HepG2 (cell line): ENCODE measurements around the gene ZC3H18. TPM values are rescaled to one million over a fixed set of nuclear protein-coding genes. Genes with fewer than 3 reads are reported as not detected.

Source experiments
- RBM22 ChIP-seq: fragments of 200-400 bp; formaldehyde crosslinking; optimal IDR thresholded peaks from 2 replicates; pipeline ENCODE3; 2017; ENCODE audit warnings: mild to moderate bottlenecking, low read length, moderate library complexity
- SRSF1 ChIP-seq: fragments of 200-400 bp; formaldehyde crosslinking; optimal IDR thresholded peaks from 2 replicates; pipeline ENCODE3; 2017; ENCODE audit warnings: mild to moderate bottlenecking, low read depth, low read length, moderate library complexity
- ZNF121 ChIP-seq: sonication (generic); formaldehyde crosslinking; IDR thresholded peaks from 2 replicates; pipeline ENCODE4 v1.5.0; 2020; ENCODE audit warnings: mild to moderate bottlenecking, missing genetic modification reagents
- ZNF235 ChIP-seq: sonication (generic); formaldehyde crosslinking; IDR thresholded peaks from 2 replicates; pipeline ENCODE4 v1.8.1; 2023; ENCODE audit warnings: mild to moderate bottlenecking, missing genetic modification reagents, borderline replicate concordance
- ZNF431 ChIP-seq: sonication (generic); formaldehyde crosslinking; IDR thresholded peaks from 2 replicates; pipeline ENCODE4 v1.9.0; 2022; ENCODE audit warnings: missing genetic modification reagents, low read depth, mild to moderate bottlenecking, borderline replicate concordance
- polyA plus RNA-seq, 8 experiments: library from polyadenylated mRNA; depleted of rRNA in 3 of 8; stranded (reverse) in 7 of 8; unstranded in 1 of 8; fragments of >200 nt; fragmentation: Illumina TruSeq in 4 of 8; extraction: Trizol in 4 of 8; gene quantifications; 2 replicates each; pipeline versions ENCODE4 v1.2.1 to v1.2.3, GENCODE V29; 2011 to 2016; ENCODE audit warnings: low read depth in 4 of 8, missing spikeins in 1 of 8, mixed read lengths in 1 of 8; ENCODE audit not compliant: insufficient read depth in 1 of 8
- total RNA-seq, 5 experiments: library from RNA; depleted of rRNA; stranded (reverse); fragments of >200 nt; fragmentation: Illumina TruSeq; extraction: Trizol; gene quantifications; 2 replicates each; pipeline ENCODE4 v1.2.3, GENCODE V29; 2016; ENCODE audit warnings: low read depth in 1 of 5
- TF ChIP-seq, protein P1 (sequence below): sonication (generic); formaldehyde crosslinking; IDR thresholded peaks from 2 replicates; pipeline ENCODE4 v1.4.0; 2020; ENCODE audit warnings: missing genetic modification reagents, borderline replicate concordance
- TF ChIP-seq, protein P2 (sequence below): sonication (generic); formaldehyde crosslinking; IDR thresholded peaks from 2 replicates; pipeline ENCODE4 v1.9.0; 2021; ENCODE audit warnings: missing genetic modification reagents, borderline replicate concordance

The ZC3H18 gene
- total and polyA plus RNA-seq, 2 of the 13 experiments (the other 11 are each of a cell fraction or from before 2014, with no cell fraction given): 11.2 to 27.4 TPM

DNA sequence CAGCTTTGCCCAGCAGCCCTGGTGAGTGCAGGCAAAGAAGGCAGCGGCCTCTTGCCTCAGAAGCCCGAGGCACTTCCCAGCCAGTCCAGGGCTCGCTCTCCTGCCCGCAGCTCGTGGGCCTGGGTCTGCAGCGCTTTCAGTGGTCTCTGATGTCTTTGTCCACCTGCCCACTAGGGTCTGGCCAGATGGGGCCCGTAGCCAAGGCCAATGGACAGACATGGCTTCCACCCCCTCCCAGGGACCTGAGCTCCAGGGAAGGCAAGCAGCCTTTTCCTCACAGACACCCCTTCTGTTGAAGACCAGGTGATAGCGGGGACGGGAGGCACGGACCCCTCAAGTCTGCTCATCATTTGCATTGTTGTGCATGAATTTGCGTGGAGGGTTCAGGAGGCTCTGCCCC is 33.7 kb upstream of the ZC3H18 start (continued):
- TF ChIP-seq, protein P1, sequence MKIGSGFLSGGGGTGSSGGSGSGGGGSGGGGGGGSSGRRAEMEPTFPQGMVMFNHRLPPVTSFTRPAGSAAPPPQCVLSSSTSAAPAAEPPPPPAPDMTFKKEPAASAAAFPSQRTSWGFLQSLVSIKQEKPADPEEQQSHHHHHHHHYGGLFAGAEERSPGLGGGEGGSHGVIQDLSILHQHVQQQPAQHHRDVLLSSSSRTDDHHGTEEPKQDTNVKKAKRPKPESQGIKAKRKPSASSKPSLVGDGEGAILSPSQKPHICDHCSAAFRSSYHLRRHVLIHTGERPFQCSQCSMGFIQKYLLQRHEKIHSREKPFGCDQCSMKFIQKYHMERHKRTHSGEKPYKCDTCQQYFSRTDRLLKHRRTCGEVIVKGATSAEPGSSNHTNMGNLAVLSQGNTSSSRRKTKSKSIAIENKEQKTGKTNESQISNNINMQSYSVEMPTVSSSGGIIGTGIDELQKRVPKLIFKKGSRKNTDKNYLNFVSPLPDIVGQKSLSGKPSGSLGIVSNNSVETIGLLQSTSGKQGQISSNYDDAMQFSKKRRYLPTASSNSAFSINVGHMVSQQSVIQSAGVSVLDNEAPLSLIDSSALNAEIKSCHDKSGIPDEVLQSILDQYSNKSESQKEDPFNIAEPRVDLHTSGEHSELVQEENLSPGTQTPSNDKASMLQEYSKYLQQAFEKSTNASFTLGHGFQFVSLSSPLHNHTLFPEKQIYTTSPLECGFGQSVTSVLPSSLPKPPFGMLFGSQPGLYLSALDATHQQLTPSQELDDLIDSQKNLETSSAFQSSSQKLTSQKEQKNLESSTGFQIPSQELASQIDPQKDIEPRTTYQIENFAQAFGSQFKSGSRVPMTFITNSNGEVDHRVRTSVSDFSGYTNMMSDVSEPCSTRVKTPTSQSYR (CRISPR knock-in tag): no peak
- TF ChIP-seq, protein P2, sequence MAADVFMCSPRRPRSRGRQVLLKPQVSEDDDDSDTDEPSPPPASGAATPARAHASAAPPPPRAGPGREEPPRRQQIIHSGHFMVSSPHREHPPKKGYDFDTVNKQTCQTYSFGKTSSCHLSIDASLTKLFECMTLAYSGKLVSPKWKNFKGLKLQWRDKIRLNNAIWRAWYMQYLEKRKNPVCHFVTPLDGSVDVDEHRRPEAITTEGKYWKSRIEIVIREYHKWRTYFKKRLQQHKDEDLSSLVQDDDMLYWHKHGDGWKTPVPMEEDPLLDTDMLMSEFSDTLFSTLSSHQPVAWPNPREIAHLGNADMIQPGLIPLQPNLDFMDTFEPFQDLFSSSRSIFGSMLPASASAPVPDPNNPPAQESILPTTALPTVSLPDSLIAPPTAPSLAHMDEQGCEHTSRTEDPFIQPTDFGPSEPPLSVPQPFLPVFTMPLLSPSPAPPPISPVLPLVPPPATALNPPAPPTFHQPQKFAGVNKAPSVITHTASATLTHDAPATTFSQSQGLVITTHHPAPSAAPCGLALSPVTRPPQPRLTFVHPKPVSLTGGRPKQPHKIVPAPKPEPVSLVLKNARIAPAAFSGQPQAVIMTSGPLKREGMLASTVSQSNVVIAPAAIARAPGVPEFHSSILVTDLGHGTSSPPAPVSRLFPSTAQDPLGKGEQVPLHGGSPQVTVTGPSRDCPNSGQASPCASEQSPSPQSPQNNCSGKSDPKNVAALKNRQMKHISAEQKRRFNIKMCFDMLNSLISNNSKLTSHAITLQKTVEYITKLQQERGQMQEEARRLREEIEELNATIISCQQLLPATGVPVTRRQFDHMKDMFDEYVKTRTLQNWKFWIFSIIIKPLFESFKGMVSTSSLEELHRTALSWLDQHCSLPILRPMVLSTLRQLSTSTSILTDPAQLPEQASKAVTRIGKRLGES (CRISPR knock-in tag): no peak
- TF ChIP-seq RBM22: peak; percentile 93
- peak; percentile 4 for TF ChIP-seq SRSF1
- TF ChIP-seq ZNF121 (CRISPR knock-in tag): no peak
- no peak for TF ChIP-seq ZNF235 (CRISPR knock-in tag)
- no peak for TF ChIP-seq ZNF431 (CRISPR knock-in tag)
